HG02938 (cell line): ENCODE data around the gene RXRB.

Source experiments
- ATAC-seq: cut with Tn5 transposase; IDR thresholded peaks from one replicate; pipeline ENCODE4 v1.9.1; 2021; ENCODE audit warnings: mild to moderate bottlenecking, moderate library complexity; ENCODE audit not compliant: unreplicated experiment

The RXRB gene

GRCh38 chr6:33198159-33198852 lies 2.2 kb downstream of the RXRB start:
- ATAC-seq: no peak

DNA sequence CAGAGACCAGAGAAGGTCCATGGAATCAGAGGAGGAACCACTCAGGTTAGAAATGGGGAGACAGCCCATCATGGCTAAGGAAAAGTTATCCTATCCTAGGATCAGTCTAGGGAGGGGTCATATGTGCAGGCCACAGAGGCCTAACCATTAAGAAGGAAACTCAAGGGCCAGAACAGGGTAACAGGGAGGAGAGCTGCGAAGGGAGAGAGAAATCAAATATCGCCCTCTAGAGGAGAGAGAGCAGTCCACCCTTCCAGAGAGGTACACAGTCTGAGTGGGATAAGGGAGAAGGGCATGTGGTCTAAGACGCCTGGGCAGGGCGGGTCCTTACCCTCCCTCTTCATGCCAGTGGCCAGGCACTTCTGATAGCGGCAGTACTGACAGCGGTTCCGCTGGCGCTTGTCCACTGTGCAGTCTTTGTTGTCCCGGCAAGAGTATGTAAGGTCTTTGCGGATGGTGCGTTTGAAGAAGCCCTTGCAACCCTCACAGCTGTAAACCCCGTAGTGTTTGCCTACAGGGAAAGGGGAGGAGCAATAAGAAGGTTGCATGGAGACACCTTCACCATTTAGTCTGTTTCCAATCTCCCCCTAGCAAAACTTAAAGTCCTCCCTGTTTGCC lies 2.9 kb downstream of the RXRB start:
- no peak for ATAC-seq

- ATAC-seq: no peak
These were observed 4.9 kb downstream of the RXRB start for GRCh38 chr6:33195304-33196165.

DNA sequence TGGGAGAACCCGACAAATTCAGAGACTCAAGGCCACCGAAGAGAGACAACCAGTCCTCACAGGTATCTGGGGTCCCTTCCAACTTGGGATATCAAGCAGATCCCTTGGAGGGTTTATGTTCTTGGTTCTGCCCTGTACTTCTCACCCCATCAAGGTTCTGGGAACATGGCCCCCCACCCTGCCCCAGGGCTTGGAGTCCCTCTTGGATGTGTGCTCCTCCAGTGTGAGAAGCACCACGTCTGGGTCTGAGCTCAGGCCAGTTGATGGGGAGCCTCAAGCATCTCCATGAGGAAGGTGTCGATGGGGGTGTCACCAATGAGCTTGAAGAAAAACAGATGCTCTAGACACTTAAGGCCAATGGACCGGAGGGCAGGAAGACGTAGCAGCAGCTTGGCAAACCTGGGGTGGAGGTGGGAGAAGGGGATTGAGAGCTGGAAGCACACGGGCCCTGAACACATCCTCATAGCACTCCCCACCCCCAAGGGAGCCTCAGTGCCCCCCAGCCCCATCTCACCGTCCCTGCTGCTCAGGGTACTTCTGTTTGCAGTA lies 6.0 kb downstream of the RXRB start:
- ATAC-seq: no peak

GRCh38 chr6:33193619-33194018 lies 6.8 kb downstream of the RXRB start:
- no peak for ATAC-seq

- ATAC-seq: no peak
These were observed 7.5 kb downstream of the RXRB start for GRCh38 chr6:33192671-33193602.

DNA sequence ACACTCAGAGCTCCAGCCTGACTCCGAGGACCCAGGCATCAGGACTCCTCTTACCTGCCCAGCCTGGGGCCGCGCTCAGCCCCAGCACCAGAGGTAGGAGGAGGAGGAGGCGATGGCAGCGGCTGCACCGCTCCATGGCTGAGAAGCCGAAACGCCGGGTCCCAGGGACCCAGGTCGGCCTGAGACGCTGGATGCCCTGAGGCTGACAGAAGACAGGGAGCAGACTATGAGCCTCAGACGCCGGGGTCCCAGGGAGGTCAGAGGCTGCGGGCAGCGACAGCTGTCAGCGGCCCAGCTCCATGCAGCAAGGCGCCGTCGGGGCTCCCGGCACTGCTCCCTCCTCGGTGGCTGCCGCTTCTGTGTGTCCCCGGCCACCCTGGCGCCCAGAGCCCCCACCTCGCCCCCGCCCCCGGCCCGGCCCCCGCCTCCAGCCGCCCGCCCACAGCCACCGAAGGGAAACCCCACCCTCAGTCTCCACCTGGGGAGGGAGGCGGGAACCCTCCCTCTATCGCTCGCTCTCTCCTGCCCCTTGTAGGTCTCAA lies 8.3 kb downstream of the RXRB start, which contains the start of gene COL11A2:
COL11A2 (minus strand) TSS at position 363 of the 542 bp plus-strand sequence; CDS start at position 136, 227 bp downstream.
- no peak for ATAC-seq

- ATAC-seq: no peak
These were observed 8.9 kb downstream of the RXRB start for GRCh38 chr6:33191383-33192104.

GRCh38 chr6:33190504-33191107 lies 9.9 kb downstream of the RXRB start:
- ATAC-seq: no peak

DNA sequence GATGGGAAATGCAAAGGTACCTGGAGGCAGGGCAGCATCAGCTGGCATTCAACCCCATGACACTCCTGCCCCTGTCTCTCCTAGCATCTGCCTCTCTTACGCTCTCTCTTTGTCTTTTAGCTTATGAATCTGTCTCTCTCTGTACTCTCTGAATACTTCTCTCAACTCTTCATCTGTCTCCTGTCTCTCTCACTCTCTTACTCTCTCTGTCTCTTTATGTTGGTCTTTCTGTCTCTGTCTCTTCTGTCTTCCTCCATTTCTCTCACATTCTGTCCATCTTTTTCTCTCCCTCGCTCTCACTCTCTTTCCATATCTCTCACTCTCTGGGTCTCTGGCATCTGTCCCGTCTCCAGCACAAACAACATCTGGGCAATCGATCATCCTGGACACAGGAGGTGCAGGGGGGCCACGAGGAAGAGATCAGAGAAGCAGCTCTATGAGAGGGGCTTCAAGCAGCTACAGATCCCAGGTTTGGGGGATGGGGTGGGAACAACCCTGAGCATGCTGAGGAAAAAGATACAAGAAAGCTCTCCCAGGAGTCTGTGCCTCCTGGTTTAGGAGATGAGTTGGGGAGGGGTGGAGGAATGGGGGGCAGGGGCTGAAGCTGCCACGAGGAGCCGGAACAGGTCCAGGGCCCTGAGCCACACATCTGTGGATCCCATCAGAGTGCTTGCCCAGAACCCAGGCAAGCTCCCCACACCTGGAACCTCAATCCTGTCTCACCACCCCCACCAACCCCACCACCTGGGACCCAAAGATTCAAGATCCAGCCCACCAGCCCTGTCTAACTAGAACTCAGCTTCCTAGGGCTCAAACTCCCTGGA lies 10.6 kb downstream of the RXRB start:
- no peak for ATAC-seq

DNA sequence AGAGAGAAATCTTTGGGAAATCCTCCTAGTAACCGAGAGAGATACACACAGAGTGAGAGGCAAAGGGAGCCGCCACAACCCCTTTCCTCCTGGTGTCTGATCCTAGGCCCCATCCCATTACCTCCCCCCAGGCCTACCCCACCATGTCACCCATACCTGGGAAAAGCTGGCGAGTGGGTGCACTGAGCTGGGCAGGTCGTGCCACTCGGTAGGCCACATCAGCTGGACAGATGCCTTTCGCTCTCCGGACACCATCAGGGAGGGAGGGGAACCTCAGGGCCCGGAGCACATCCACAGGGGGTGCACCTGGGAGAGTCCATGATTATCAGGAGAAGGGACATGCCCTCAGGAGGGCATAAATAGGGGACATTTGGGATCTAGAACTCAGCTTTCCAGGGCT lies 11.3 kb downstream of the RXRB start:
- ATAC-seq: no peak

DNA sequence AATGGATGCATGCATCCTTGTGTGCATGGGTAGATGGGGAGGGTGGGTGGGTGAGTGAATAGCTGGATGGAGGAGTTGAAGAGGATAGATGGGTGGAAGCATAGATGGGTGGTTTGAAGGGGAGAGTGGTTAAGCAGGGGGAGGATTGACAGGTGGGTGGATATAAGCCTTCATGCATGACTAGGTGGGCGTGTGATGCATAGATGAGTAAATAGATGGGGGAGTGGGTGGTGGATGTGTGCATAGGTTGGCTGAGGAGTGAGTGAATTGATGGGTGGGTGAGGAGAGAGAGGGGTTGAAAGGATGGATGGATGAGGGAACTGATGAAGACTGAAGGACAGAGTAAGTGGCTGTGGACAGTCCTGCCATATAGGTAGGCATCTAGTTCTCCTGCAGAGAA lies 12.7 kb downstream of the RXRB start:
- ATAC-seq: no peak

DNA sequence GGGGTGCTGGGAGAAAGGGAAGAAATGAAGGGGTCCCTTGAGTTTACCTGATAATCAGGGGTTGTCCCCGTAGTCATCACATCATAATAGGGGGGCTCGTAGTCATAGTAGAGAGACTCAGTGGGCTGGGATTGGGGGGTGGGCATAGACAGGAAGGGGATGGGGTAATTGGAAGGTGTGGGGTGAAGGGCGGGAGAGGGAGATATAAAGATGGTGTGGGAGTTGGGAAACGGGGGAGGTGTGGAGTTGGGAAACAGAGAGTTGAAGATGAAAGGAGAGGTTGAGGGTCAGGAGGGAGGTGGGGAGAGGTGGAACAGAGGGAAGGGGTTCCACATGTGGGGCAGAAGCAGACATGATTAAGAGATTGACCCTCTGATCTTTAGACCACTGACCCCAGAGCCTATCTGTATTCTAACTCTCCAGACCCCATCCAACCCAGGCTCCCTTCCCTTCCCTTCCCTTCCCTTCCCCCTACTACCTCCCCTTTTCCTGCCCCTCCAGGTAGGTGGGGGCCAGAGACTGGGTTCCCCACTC lies 14.7 kb downstream of the RXRB start:
- ATAC-seq: no peak

DNA sequence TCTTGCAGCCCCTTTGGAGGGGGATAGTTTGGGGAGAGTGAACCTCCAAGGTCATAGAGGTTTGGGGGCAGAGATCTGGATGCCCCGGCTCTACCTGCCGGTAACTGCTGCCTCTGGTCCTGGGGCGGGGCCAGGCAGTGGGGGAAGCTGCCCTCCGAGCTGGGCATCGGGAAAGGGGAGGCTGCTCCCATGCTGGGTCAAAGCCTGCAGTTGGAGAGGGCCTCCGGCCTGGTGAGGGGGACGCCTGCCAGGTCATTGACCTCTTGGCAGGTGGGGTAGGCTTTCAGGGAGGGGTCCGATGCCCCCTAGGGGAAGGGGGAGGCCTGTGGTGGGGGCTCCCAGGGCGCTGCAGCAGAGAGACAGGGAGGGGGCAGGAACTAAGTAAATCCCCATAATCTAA lies 15.3 kb downstream of the RXRB start:
- ATAC-seq: no peak

DNA sequence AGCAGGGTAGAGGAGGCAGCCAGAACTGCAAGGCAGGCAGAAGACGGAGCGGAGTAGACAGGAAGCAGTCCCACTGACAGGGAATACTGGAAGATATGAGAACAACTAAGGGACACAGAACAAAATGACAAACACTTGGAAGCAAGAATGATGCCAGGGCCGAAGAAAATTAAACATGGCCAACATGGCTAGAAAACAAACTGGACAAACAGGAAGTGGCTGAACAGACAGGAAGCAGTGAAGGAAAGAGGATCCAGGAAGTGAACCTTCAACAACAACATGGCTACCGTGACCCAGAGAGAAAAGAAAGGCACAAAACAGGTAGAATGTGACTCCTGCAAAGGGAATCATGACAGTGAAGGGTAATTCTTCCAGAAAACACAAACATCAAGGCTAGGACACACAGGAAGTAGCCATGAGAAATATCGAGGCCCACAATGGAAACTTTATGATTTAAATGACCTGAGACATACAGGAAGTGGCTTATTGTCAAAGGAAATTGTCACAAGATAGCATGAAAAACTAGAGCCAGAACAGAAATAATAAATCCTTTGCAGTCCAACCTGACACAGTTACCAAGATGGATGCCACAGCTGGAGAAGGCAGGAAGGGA lies 17.3 kb downstream of the RXRB start:
- ATAC-seq: no peak

DNA sequence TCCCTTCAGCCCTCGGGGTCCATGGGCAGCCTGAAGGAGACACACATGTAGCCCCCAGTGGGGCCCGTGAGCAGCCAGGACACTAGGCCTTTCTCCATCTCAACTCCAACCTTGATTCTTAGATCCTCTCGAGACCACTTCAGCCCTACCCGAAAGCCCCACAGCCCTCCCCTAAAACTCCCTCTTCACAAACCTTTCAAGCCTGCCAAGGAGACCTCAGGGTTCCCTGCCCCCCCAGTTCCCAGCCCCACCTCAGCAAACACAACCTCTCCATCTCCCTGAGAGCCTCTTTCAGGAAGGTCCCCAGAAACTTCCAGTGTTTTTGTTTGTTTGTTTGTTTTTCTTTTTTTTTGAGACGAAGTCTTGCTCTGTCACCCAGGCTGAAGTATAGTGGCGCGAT lies 19.3 kb downstream of the RXRB start:
- ATAC-seq: no peak

GRCh38 chr6:33178755-33179475 lies 21.6 kb downstream of the RXRB start:
- ATAC-seq: no peak
